Measurements from ENCODE around the gene SLC5A6.

SLC5A6 gene

DNA sequence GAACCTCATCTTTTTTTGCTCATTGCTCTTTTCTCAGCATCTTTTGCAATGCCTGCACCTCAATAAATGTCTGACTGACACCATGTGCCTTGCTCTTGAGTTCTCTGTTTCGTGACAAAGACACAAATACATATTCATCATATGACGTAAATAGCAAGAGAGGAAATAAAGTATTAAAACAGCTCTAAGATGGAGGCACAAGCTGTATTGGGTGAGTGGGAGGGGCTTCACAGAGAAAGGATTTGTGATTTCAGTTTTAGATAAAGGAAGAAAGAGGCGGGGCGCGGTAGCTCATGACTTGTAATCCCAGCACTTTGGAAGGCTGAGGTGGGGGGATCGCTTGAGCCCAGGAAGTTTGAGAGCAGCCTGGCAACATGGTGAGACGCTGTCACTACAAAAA, 8.0 kb upstream of the SLC5A6 start:
- DNase-seq (ENCODE audit: insufficient read length, low spot score) = no peak
- TF ChIP-seq POLR2A (IDR thresholded peaks at IDR 0.05; ENCODE audit: low read depth, low read length) = no peak
- no peak for FAIRE-seq

- TF ChIP-seq POLR2A (IDR thresholded peaks at IDR 0.05; ENCODE audit: low read depth, low read length) = no peak
- DNase-seq (ENCODE audit: insufficient read length, low spot score) (no peak), FAIRE-seq (no peak)
Observed at GRCh38 chr2:27219091-27219490, 7.0 kb upstream of the SLC5A6 start.

DNA sequence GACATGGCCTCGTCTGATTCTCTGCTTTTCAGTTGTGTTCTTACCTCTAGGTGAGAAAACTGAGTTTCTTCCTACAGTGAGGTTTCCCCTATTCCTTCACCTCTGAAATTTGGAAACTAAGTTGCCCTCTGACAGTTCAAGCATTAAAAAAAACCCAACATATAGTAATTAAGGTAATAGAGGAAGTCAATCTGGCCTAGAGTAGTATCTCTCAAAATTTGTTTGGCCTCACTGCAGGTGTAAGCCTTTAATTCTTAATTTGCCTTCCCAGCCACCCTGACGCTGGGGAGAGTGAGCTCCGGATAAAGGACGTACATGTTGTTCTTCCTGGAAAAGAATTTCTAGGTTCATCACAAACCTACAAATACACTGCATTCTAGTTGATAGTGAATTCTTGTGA, 6.5 kb upstream of the SLC5A6 start:
- FAIRE-seq (no peak), DNase-seq (ENCODE audit: insufficient read length, low spot score) (no peak)
- no peak for TF ChIP-seq POLR2A (IDR thresholded peaks at IDR 0.05; ENCODE audit: low read depth, low read length)

DNA sequence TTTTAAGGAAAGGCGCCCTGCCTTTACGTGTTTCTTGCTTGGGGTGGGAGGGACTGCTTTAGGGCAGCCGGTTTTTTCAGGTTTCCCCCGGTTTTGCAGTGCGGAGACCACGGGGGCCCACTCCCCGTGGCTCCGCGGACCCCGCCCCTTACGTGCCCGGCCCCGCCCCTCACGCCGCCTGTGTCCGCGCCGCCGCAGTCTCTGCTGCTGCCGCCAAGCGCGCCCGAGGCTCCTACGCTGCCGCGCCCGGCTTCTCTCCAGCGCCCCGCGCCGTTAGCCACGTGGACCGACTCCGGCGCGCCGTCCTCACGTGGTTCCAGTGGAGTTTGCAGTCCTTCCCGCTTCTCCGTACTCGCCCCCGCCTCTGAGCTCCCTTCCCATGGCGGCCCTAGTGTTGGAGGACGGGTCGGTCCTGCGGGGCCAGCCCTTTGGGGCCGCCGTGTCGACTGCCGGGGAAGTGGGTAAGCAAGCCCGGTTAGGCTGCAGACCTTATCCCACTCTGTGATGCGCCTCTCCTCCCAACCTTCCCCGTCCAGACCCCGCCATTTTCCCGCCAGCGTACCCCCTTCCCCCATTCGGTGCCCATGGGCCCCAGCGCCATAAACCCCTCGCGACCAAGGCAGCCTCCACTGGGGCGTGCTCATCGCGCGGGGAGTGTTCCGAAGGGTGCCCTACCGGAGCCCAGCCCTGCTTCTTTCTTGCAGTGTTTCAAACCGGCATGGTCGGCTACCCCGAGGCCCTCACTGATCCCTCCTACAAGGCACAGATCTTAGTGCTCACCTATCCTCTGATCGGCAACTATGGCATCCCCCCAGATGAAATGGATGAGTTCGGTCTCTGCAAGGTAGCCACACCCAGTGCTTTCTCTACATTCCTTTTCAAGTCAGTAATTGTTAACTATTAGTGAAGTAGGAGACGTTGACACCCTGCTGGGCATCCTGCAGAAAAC, 5.4 kb upstream of the SLC5A6 start, which contains the start of gene CAD:
CAD (plus strand) TSS at position 197 of the 949 bp plus-strand sequence; CDS start at position 380, 183 bp downstream.
- FAIRE-seq (no peak), DNase-seq (ENCODE audit: insufficient read length, low spot score) (peak; percentile 88)
- peak; percentile 87 for TF ChIP-seq POLR2A (IDR thresholded peaks at IDR 0.05; ENCODE audit: low read depth, low read length)

GRCh38 chr2:27216416-27217137, 4.5 kb upstream of the SLC5A6 start:
- no peak for TF ChIP-seq POLR2A (IDR thresholded peaks at IDR 0.05; ENCODE audit: low read depth, low read length)
- no peak for DNase-seq (ENCODE audit: insufficient read length, low spot score)
- no peak for FAIRE-seq

DNA sequence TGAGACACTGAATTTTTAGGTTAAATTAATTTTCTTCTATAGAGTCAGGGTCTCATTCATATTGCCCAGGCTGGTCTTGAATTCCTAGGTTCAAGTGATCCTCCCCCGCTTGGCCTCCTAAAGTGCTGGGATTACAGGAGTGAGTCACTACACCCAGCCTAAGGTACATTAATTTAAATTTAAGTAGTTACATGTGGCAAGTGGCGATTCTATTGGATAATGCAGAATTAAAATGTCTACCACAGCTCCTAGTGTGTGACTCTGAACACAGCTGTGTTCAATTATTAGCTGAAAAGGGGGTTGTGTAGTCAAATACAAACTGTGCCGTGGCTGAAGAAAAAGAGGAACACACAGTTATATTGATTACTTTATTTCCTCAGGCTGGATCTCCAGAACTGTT, 2.9 kb upstream of the SLC5A6 start:
- no peak for TF ChIP-seq POLR2A (IDR thresholded peaks at IDR 0.05; ENCODE audit: low read depth, low read length)
- FAIRE-seq = no peak
- no peak for DNase-seq (ENCODE audit: insufficient read length, low spot score)

DNA sequence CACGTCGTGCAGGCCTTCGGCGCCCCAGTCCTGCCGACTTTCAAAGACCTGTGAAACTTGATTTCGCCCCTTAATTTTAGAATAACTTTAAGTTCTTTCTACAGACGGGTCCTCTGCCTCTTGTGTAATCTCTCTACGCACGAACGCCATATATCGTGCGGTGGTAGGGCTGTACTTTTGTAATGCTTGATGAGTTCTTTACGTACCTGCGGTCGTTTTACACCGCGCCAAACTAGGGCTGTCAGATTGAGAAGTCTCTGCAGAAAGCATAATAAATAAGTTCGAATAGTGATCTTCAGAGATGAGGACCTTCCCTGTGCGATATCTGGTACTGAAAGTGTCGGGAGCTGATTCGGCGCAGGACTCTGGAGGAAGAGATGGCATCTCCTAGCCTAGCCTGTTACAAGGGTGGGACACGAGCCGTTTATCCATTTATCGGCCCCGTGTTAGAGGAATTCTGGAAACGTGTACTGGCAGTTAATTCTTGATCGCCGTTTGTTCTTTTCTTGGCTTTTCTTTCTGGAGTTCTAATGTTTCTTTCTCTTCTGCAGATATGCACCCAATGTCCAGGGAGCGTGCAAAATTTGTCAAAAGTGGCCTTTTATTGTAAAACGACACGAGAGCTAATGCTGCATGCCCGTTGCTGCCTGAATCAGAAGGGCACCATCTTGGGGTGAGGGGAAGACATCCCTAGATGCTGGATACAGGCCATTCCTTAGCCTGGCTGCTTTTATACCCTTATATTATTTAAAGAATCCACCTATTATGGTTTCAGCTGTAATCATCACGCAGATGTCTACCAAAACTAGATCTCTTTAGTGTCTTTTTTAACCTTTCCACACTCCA, 781 bp upstream of the SLC5A6 start:
- FAIRE-seq = no peak
- no peak for TF ChIP-seq POLR2A (IDR thresholded peaks at IDR 0.05; ENCODE audit: low read depth, low read length)
- peak; percentile 26 for DNase-seq (ENCODE audit: insufficient read length, low spot score)

DNA sequence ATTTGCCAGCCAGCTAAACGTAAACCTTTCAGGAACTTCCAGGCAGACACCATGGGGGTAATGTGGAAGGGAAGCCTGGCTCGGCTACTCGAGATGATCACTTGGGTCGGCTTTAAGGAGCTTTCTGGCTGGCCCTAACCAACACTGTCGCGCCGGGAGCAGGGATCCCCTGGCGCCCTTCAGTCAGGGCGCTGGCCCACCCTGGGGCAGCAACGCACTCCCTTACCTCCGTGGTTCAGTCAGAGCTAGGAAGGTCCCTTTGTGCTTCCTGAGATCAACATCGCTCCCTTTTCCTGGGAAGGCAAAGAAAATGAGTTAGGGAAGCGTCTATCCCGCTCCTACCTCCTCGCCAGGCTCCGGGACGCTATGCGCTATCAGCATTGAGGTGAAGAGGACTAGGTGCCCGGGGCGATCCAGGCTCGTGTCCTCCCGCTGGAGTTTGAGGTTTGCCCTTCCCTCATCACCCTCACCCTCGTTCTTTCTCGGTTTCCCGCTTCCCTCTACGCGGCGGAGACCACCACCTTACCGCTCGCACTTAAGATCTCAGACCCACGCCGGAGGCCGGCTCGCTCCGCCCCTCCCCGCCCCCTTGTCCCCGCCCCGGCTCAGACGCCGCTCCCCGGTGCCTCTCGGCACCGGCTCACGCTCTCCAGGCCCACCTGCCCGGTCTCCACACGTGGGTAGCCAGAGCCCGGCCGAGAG, 676 bp downstream of the SLC5A6 start:
- no peak for FAIRE-seq
- TF ChIP-seq POLR2A (IDR thresholded peaks at IDR 0.05; ENCODE audit: low read depth, low read length) = no peak
- peak; percentile 26 for DNase-seq (ENCODE audit: insufficient read length, low spot score)

- no peak for TF ChIP-seq POLR2A (IDR thresholded peaks at IDR 0.05; ENCODE audit: low read depth, low read length)
- FAIRE-seq = no peak
- no peak for DNase-seq (ENCODE audit: insufficient read length, low spot score)
Observed at GRCh38 chr2:27209621-27210401, 2.3 kb downstream of the SLC5A6 start.

- no peak for TF ChIP-seq POLR2A (IDR thresholded peaks at IDR 0.05; ENCODE audit: low read depth, low read length)
- no peak for FAIRE-seq
- DNase-seq (ENCODE audit: insufficient read length, low spot score) = no peak
Observed at GRCh38 chr2:27208486-27209050, 3.5 kb downstream of the SLC5A6 start.

- DNase-seq (ENCODE audit: insufficient read length, low spot score) (no peak), FAIRE-seq (no peak)
- no peak for TF ChIP-seq POLR2A (IDR thresholded peaks at IDR 0.05; ENCODE audit: low read depth, low read length)
Observed at GRCh38 chr2:27206346-27206745, 5.7 kb downstream of the SLC5A6 start.

- no peak for FAIRE-seq
- DNase-seq (ENCODE audit: insufficient read length, low spot score) = no peak
- TF ChIP-seq POLR2A (IDR thresholded peaks at IDR 0.05; ENCODE audit: low read depth, low read length) = no peak
Observed at GRCh38 chr2:27205206-27205605, 6.9 kb downstream of the SLC5A6 start.
